H9 (cell line): ENCODE data around the gene PPP1R12A. TPM values are rescaled to one million over a fixed set of nuclear protein-coding genes. Genes with fewer than 3 reads are reported as not detected.

Source experiments
- DNase-seq: peaks from one replicate; pipeline ENCODE4 v3.0.0-alpha.2; 2017
- H2AFZ ChIP-seq: one replicate; pipeline ENCODE4 v1.6.1; 2013; ENCODE audit warnings: mild to moderate bottlenecking, low read length, control low read depth, moderate library complexity
- H2AK5ac ChIP-seq: 2 replicates; pipeline ENCODE4 v1.6.1; 2013; ENCODE audit warnings: low read length, control low read depth, mixed read lengths; ENCODE audit not compliant: insufficient read length
- H2BK120ac ChIP-seq: one replicate; pipeline ENCODE4 v1.6.1; 2013; ENCODE audit warnings: low read depth, mild to moderate bottlenecking, low read length, control low read depth, inconsistent platforms; ENCODE audit not compliant: poor library complexity, severe bottlenecking
- H2BK12ac ChIP-seq: 2 replicates; pipeline ENCODE4 v1.6.1; 2013; ENCODE audit warnings: low read length, control low read depth, mixed read lengths, low read depth; ENCODE audit not compliant: insufficient read length
- H2BK15ac ChIP-seq: 2 replicates; pipeline ENCODE4 v1.6.1; 2013; ENCODE audit warnings: low read depth, low read length, control low read depth
- H2BK20ac ChIP-seq: one replicate; pipeline ENCODE4 v1.6.1; 2013; ENCODE audit warnings: low read depth, mild to moderate bottlenecking, low read length, control low read depth, inconsistent platforms; ENCODE audit not compliant: poor library complexity, severe bottlenecking
- H2BK5ac ChIP-seq: 2 replicates; pipeline ENCODE4 v1.6.1; 2013; ENCODE audit warnings: low read length, control low read depth, mixed read lengths; ENCODE audit not compliant: insufficient read length
- H3K14ac ChIP-seq: 2 replicates; pipeline ENCODE4 v1.6.1; 2013; ENCODE audit warnings: low read length, control low read depth; ENCODE audit not compliant: insufficient read depth
- H3K18ac ChIP-seq: 2 replicates; pipeline ENCODE4 v1.6.1; 2013; ENCODE audit warnings: low read depth, mild to moderate bottlenecking, mixed read lengths, low read length, control low read depth; ENCODE audit not compliant: insufficient read length
- H3K23ac ChIP-seq: 2 replicates; pipeline ENCODE4 v1.6.1; 2013; ENCODE audit warnings: low read length, control low read depth, mixed read lengths, low read depth; ENCODE audit not compliant: insufficient read length
- H3K23me2 ChIP-seq: 2 replicates; pipeline ENCODE4 v1.6.1; 2013; ENCODE audit warnings: low read depth, mild to moderate bottlenecking, mixed read lengths, low read length, control low read depth; ENCODE audit not compliant: insufficient read length, poor library complexity, severe bottlenecking
- H3K27ac ChIP-seq: 2 replicates; pipeline ENCODE4 v1.5.1; 2013; ENCODE audit warnings: low read length, control low read depth, mixed read lengths, low read depth; ENCODE audit not compliant: insufficient read length
- H3K27me3 ChIP-seq: 2 replicates; pipeline ENCODE4 v1.6.1; 2013; ENCODE audit warnings: low read length, control low read depth, inconsistent platforms; ENCODE audit not compliant: insufficient read depth
- H3K4ac ChIP-seq: 2 replicates; pipeline ENCODE4 v1.6.1; 2013; ENCODE audit warnings: low read depth, mild to moderate bottlenecking, control low read depth, inconsistent platforms, low read length, moderate library complexity
- H3K4me1 ChIP-seq: 2 replicates; pipeline ENCODE4 v1.6.1; 2013; ENCODE audit warnings: low read length, control low read depth, inconsistent platforms; ENCODE audit not compliant: insufficient read depth
- H3K4me2 ChIP-seq: 2 replicates; pipeline ENCODE4 v1.6.1; 2013; ENCODE audit warnings: low read length, control low read depth, mixed read lengths; ENCODE audit not compliant: insufficient read length, insufficient read depth
- H3K56ac ChIP-seq: 2 replicates; pipeline ENCODE4 v1.6.1; 2013; ENCODE audit warnings: low read depth, mild to moderate bottlenecking, mixed read lengths, low read length, control low read depth; ENCODE audit not compliant: insufficient read length
- H3K79me1 ChIP-seq: 2 replicates; pipeline ENCODE4 v1.6.1; 2013; ENCODE audit warnings: low read depth, mild to moderate bottlenecking, moderate library complexity, low read length, control low read depth, inconsistent platforms; ENCODE audit not compliant: insufficient read depth, poor library complexity, severe bottlenecking
- H3K79me2 ChIP-seq: 2 replicates; pipeline ENCODE4 v1.6.1; 2013; ENCODE audit warnings: low read length, control low read depth, inconsistent platforms; ENCODE audit not compliant: insufficient read depth
- H3K9ac ChIP-seq: 2 replicates; pipeline ENCODE4 v1.6.1; 2013; ENCODE audit warnings: low read length, control low read depth, mixed read lengths; ENCODE audit not compliant: insufficient read length; ENCODE audit errors: extremely low read depth
- H3K9me3 ChIP-seq: one replicate; pipeline ENCODE4 v1.6.1; 2013; ENCODE audit warnings: low read depth, low read length, inconsistent platforms; ENCODE audit not compliant: control insufficient read depth
- H3T11ph ChIP-seq: one replicate; pipeline ENCODE4 v1.6.1; 2013; ENCODE audit warnings: mild to moderate bottlenecking, low read length, control low read depth, inconsistent platforms
- H4K20me1 ChIP-seq: one replicate; pipeline ENCODE4 v1.6.1; 2013; ENCODE audit not compliant: control insufficient read depth, insufficient read length, insufficient read depth
- H4K5ac ChIP-seq: 2 replicates; pipeline ENCODE4 v1.6.1; 2013; ENCODE audit warnings: low read depth, mild to moderate bottlenecking, mixed read lengths, low read length, control low read depth; ENCODE audit not compliant: insufficient read length
- H4K8ac ChIP-seq: replicated peaks from 2 replicates; pipeline ENCODE4 v1.6.1; 2013; ENCODE audit warnings: low read length, control low read depth, mixed read lengths, low read depth; ENCODE audit not compliant: insufficient read length
- H4K91ac ChIP-seq: 2 replicates; pipeline ENCODE4 v1.6.1; 2013; ENCODE audit warnings: low read depth, mild to moderate bottlenecking, moderate library complexity, mixed read lengths, low read length, control low read depth; ENCODE audit not compliant: insufficient read length
- H3K27ac Mint-ChIP-seq, 3 experiments: 2 replicates in 2 of 3; 3 replicates in 1 of 3; pipeline ENCODE4 v1.8.0; 2020 to 2021; ENCODE audit warnings: mixed read lengths in 3 of 3, mild to moderate bottlenecking in 1 of 3, moderate library complexity in 1 of 3
- H3K27me3 Mint-ChIP-seq: 2 replicates; pipeline ENCODE4 v1.8.0; 2021; ENCODE audit warnings: low read depth, mild to moderate bottlenecking, moderate library complexity, mixed read lengths
- H3K36me3 Mint-ChIP-seq, 3 experiments: 2 replicates in 2 of 3; 3 replicates in 1 of 3; pipeline ENCODE4 v1.8.0; 2020 to 2021; ENCODE audit warnings: low read depth in 3 of 3, mixed read lengths in 3 of 3; ENCODE audit not compliant: insufficient read depth in 1 of 3
- H3K4me1 Mint-ChIP-seq, 2 experiments: 2 replicates each; pipeline ENCODE4 v1.8.0; 2020; ENCODE audit warnings: mixed read lengths in 2 of 2
- H3K4me3 Mint-ChIP-seq, 2 experiments: 2 replicates in 1 of 2; 3 replicates in 1 of 2; pipeline ENCODE4 v1.8.0; 2020 to 2021; ENCODE audit warnings: mild to moderate bottlenecking in 2 of 2, mixed read lengths in 2 of 2, moderate library complexity in 1 of 2
- H3K9me3 Mint-ChIP-seq, 2 experiments: 2 replicates in 1 of 2; 3 replicates in 1 of 2; pipeline ENCODE4 v1.8.0; 2020; ENCODE audit warnings: mild to moderate bottlenecking in 2 of 2, mixed read lengths in 2 of 2, moderate library complexity in 1 of 2
- WGBS: extraction: QIAGEN DNeasy Blood & Tissue Kit; methylation state at CpG from one replicate; pipeline ENCODE4 v1.1.7; 2013; ENCODE audit warnings: missing lambda C conversion rate, low lambda C conversion rate, mixed read lengths; ENCODE audit not compliant: insufficient read length; ENCODE audit errors: extremely low coverage; 5-methylcytosine and 5-hydroxymethylcytosine counted together
- total RNA-seq: library from RNA; stranded (reverse); gene quantifications from 2 replicates; pipeline ENCODE4 v1.2.1, GENCODE V29; 2021
- TF ChIP-seq, protein P1 (sequence below): fragments of 200-600 bp; sonication (generic); conservative IDR thresholded peaks from 3 replicates; pipeline ENCODE4 v1.8.0; 2021; ENCODE audit warnings: antibody characterized with exemption, mild to moderate bottlenecking

The PPP1R12A gene
- total RNA-seq, 1 experiment from 2014 or later = 93.5 TPM

DNA sequence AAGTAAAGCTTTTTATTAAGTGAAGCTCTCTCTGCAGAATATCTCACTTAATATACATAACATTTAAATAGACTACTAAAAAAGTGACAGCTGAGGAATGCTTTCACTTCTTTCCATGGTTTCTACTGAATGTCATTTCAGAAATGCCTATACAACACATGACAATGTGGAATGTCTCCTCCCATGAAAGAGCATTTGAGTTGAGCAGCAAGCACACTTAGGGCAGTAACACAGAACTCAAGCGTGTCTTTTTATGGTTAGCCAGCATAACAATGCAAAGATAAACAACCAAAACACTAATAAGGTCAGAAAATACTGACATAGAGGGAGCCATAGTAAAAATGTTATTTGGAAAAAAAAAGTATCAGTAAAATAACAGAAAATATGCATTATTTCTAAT lies 9.4 kb downstream of the PPP1R12A start:
- H3K4ac ChIP-seq = no peak overlapping the region
- H3K27me3 ChIP-seq = no peaks in the 10 kb centered on the region
- no peak overlapping the region for H4K8ac ChIP-seq
- no peaks in the 10 kb centered on the region for H3K9me3 Mint-ChIP-seq
- H3K23me2 ChIP-seq = no peaks in the 10 kb centered on the region
- H4K20me1 ChIP-seq = no peaks in the 10 kb centered on the region
- H3T11ph ChIP-seq = no peak overlapping the region
- no peak overlapping the region for H3K9ac ChIP-seq
- H3K79me1 ChIP-seq = peaks cover 6% of the 10 kb centered on the region
- no peak overlapping the region for H3K14ac ChIP-seq
- no peak overlapping the region for H3K27ac Mint-ChIP-seq
- H2BK12ac ChIP-seq = no peak overlapping the region
- H2BK120ac ChIP-seq = no peak overlapping the region
- no peak overlapping the region for H3K4me2 ChIP-seq
- H4K5ac ChIP-seq = no peak overlapping the region
- no peak overlapping the region for H3K56ac ChIP-seq
- H4K91ac ChIP-seq = no peak overlapping the region
- H3K4me1 ChIP-seq = no peaks in the 10 kb centered on the region; the same call in 1 of the 2 replicates
- DNase-seq = no peak
- no peaks in the 10 kb centered on the region for H3K27me3 Mint-ChIP-seq
- WGBS = no CpG with 5 or more reads among the region's 1 CpG
- H3K9me3 ChIP-seq = no peaks in the 10 kb centered on the region
- peaks cover 12 to 24% of the 10 kb centered on the region in 2 experiments for H3K4me1 Mint-ChIP-seq
- TF ChIP-seq, protein P1, sequence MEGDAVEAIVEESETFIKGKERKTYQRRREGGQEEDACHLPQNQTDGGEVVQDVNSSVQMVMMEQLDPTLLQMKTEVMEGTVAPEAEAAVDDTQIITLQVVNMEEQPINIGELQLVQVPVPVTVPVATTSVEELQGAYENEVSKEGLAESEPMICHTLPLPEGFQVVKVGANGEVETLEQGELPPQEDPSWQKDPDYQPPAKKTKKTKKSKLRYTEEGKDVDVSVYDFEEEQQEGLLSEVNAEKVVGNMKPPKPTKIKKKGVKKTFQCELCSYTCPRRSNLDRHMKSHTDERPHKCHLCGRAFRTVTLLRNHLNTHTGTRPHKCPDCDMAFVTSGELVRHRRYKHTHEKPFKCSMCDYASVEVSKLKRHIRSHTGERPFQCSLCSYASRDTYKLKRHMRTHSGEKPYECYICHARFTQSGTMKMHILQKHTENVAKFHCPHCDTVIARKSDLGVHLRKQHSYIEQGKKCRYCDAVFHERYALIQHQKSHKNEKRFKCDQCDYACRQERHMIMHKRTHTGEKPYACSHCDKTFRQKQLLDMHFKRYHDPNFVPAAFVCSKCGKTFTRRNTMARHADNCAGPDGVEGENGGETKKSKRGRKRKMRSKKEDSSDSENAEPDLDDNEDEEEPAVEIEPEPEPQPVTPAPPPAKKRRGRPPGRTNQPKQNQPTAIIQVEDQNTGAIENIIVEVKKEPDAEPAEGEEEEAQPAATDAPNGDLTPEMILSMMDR = no peak
- no peak overlapping the region for H3K18ac ChIP-seq
- H2BK5ac ChIP-seq = no peak overlapping the region
- H2BK20ac ChIP-seq = no peak overlapping the region
- H3K36me3 Mint-ChIP-seq = 0 out of 7 replicates have a peak, but pooled peaks cover 0 to 3% (median 0%) of the 10 kb centered on the region in 3 experiments
- peaks cover 38% of the 10 kb centered on the region; the same call in 1 of the 2 replicates for H3K79me2 ChIP-seq
- H3K23ac ChIP-seq = no peak overlapping the region
- no peak overlapping the region for H2BK15ac ChIP-seq
- H2AFZ ChIP-seq = no peak overlapping the region
- no peak overlapping the region for H3K27ac ChIP-seq
- no peak overlapping the region for H3K4me3 Mint-ChIP-seq
- no peak overlapping the region for H2AK5ac ChIP-seq
